Heart left ventricle (tissue), 13 donors: ENCODE measurements around the gene GNS.

Source experiments
- POLR2A ChIP-seq, 2 donors: fragments of 450-650 bp; IDR thresholded peaks; one replicate each; pipeline ENCODE4 v1.6.1; 2017; ENCODE audit warnings: antibody characterized with exemption in 2 of 2, mild to moderate bottlenecking in 2 of 2, moderate library complexity in 2 of 2
- TF ChIP-seq, protein P1 (sequence below), 12 donors: fragments of 200-600 bp; sonication (generic) in 4 of 12; IDR thresholded peaks; one replicate each; pipeline versions ENCODE4 v1.5.0 to v1.8.0; 2018 to 2022; ENCODE audit warnings: antibody characterized with exemption in 12 of 12, mild to moderate bottlenecking in 5 of 12
- donor health status: ischemic (EF 13 %, LVEDD 7.1; RV severe dilation, severe dysfunction).
- donor health status: DM: no; HTN: yes; CAD: no.
- donor health status: DM: no; HTN: no; CAD: no.
- donor health status: ischemic (EF 25% LVEDD 6.9; RV normal size, moderate dysfunction).
- donor health status: ischemic (EF 25% LVEDD 5.7; RV mildly dilated, moderate dysfunction).
- donor health status: ischemic (EF 35%, LVEDD 5.7; RV mildly dilated, moderate dysfunction).
- donor health status: nonischemic (EF 11% LVEDD 7.7; RV severe dilation, severe dysfunction).
- donor health status: DM: yes; HTN: yes; CAD: no.
- donor health status: PGD.
- donor health status: ischemic (EF 29% LVEDD 5.4; RV normal size, mild dysfunction).
- donor health status: nonischemic (EF 23%, LVEDD 6.1; RV moderate dilation, normal function).

DNA sequence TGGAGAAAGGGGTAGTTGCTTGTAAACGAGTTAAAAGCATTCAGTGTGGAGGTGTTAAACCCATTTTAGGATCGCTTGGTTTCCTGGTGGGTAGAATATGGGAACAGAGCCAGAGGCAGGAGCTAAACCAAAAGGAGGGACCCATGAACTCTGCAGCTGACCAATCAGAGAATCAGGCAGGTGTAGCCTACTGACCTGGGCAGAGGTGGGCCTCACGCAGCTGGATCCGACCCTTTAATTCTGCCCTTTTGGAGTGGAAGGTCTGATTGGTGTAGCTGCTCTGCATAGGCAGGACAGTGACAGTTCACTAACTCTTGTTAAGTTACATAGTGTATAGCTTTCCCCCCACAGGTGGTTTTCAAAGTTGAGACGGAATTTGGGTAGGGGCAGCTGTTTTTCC lies 63.7 kb downstream of the GNS start:
- TF ChIP-seq, protein P1, sequence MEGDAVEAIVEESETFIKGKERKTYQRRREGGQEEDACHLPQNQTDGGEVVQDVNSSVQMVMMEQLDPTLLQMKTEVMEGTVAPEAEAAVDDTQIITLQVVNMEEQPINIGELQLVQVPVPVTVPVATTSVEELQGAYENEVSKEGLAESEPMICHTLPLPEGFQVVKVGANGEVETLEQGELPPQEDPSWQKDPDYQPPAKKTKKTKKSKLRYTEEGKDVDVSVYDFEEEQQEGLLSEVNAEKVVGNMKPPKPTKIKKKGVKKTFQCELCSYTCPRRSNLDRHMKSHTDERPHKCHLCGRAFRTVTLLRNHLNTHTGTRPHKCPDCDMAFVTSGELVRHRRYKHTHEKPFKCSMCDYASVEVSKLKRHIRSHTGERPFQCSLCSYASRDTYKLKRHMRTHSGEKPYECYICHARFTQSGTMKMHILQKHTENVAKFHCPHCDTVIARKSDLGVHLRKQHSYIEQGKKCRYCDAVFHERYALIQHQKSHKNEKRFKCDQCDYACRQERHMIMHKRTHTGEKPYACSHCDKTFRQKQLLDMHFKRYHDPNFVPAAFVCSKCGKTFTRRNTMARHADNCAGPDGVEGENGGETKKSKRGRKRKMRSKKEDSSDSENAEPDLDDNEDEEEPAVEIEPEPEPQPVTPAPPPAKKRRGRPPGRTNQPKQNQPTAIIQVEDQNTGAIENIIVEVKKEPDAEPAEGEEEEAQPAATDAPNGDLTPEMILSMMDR (IDR thresholded peaks at IDR 0.05): no peak
- no peak for TF ChIP-seq POLR2A (IDR thresholded peaks at IDR 0.05)
